Endothelial cell of umbilical vein (primary cell): ENCODE results near the gene GUCA1A. TPM values are rescaled to one million over a fixed set of nuclear protein-coding genes. Genes with fewer than 3 reads are reported as not detected.

Experiments
- BruUV-seq: library from RNA; stranded (reverse); fragments of 400-500 nt; replicated peaks from 2 replicates; lab custom pipeline; 2021; lab: Mats Ljungman, UMichigan
- CTCF ChIA-PET: fragments of 300-600, 350-600 bp; sonication (Branson Sonifier 250); formaldehyde crosslinking; loops from one replicate; lab custom pipeline; 2021; ENCODE audit warnings: antibody characterized with exemption, inconsistent platforms; lab: Charles Lee
- POLR2A ChIA-PET: fragments of 300-600, 350-600 bp; sonication (Branson Sonifier 250); formaldehyde crosslinking; loops from one replicate; lab custom pipeline; 2021; ENCODE audit warnings: antibody characterized with exemption, inconsistent platforms; lab: Charles Lee
- DNase-seq: peaks from one replicate; pipeline ENCODE4 v3.0.0-alpha.2; 2011; ENCODE audit warnings: low read depth, low spot score
- FAIRE-seq: peaks from 2 replicates; lab custom pipeline; 2011; peaks lifted over from hg19 to GRCh38; lab: Jason Lieb, UNC
- H2AFZ ChIP-seq: 2 replicates; pipeline ENCODE4 v1.6.0; 2012; ENCODE audit warnings: low read depth, low read length, control low read depth, inconsistent platforms
- H3K27ac ChIP-seq: 2 replicates; pipeline ENCODE4 v1.5.1; 2011; ENCODE audit warnings: low read depth, mild to moderate bottlenecking, control low read depth, low read length, moderate library complexity; ENCODE audit not compliant: insufficient read depth
- H3K27me3 ChIP-seq, 2 experiments: 2 replicates each; pipeline versions ENCODE4 v1.6.0 to v1.6.1; 2011; ENCODE audit warnings: low read length in 2 of 2, mixed read lengths in 1 of 2; ENCODE audit not compliant: control insufficient read depth in 2 of 2, insufficient read depth in 2 of 2
- H3K36me3 ChIP-seq, 2 experiments: 2 replicates in 1 of 2; 3 replicates in 1 of 2; pipeline ENCODE4 v1.5.1; 2011; ENCODE audit warnings: low read length in 2 of 2, mild to moderate bottlenecking in 1 of 2, moderate library complexity in 1 of 2; ENCODE audit not compliant: control insufficient read depth in 2 of 2, insufficient read depth in 2 of 2; ENCODE audit errors: extremely low read depth in 1 of 2
- H3K4me1 ChIP-seq: 3 replicates; pipeline ENCODE4 v1.5.1; 2011; ENCODE audit warnings: mild to moderate bottlenecking, low read length; ENCODE audit not compliant: control insufficient read depth, insufficient read depth; ENCODE audit errors: extremely low read depth
- H3K4me2 ChIP-seq: 2 replicates; pipeline ENCODE4 v1.6.1; 2011; ENCODE audit warnings: low read length, control low read depth, mixed read lengths; ENCODE audit not compliant: insufficient read depth
- H3K4me3 ChIP-seq, 3 experiments: fragments of 200-600 bp in 1 of 3; sonication (generic), shearing (Covaris generic) in 1 of 3; replicated peaks in 1 of 3; 2 replicates each; pipeline ENCODE4 v1.5.1; 2011 to 2016; ENCODE audit warnings: control low read depth in 3 of 3, low read length in 3 of 3, mild to moderate bottlenecking in 2 of 3, inconsistent platforms in 1 of 3, low read depth in 1 of 3, moderate library complexity in 1 of 3; ENCODE audit not compliant: insufficient read depth in 1 of 3
- H3K79me2 ChIP-seq: 2 replicates; pipeline ENCODE4 v1.6.0; 2012; ENCODE audit warnings: low read length, inconsistent platforms; ENCODE audit not compliant: control insufficient read depth, insufficient read depth
- H3K9ac ChIP-seq: replicated peaks from 2 replicates; pipeline ENCODE3; 2011; ENCODE audit warnings: low read length, control low read depth; ENCODE audit not compliant: insufficient read depth; ENCODE audit errors: extremely low read depth
- H3K9me1 ChIP-seq: replicated peaks from 3 replicates; pipeline ENCODE4 v1.6.0; 2011; ENCODE audit warnings: mild to moderate bottlenecking, low read length; ENCODE audit not compliant: control insufficient read depth, insufficient read depth; ENCODE audit errors: extremely low read depth
- H3K9me3 ChIP-seq: replicated peaks from 2 replicates; pipeline ENCODE4 v1.5.1; 2012; ENCODE audit warnings: low read length, inconsistent platforms; ENCODE audit not compliant: control insufficient read depth, insufficient read depth
- H4K20me1 ChIP-seq: replicated peaks from 2 replicates; pipeline ENCODE3; 2011; ENCODE audit warnings: mild to moderate bottlenecking, low read length; ENCODE audit not compliant: control insufficient read depth, insufficient read depth; ENCODE audit errors: extremely low read depth
- CTCF ChIP-seq, 2 donors: IDR thresholded peaks; 1 replicate in 1 of 2; 2 replicates in 1 of 2; pipeline ENCODE4 v1.5.1; 2011; ENCODE audit warnings: low read length in 2 of 2, mild to moderate bottlenecking in 2 of 2, moderate library complexity in 2 of 2, control low read depth in 1 of 2, inconsistent platforms in 1 of 2, low read depth in 1 of 2; ENCODE audit not compliant: insufficient read depth in 1 of 2; ENCODE audit errors: extremely low read depth in 1 of 2
- EZH2 ChIP-seq: IDR thresholded peaks from 2 replicates; pipeline ENCODE4 v1.6.1; 2012; ENCODE audit warnings: borderline replicate concordance, low read depth, mild to moderate bottlenecking, moderate library complexity, low read length, inconsistent platforms; ENCODE audit not compliant: severe bottlenecking
- FOS ChIP-seq: IDR thresholded peaks from 2 replicates; pipeline ENCODE4 v1.6.1; 2011; ENCODE audit warnings: mild to moderate bottlenecking, low read length, moderate library complexity, borderline replicate concordance; ENCODE audit not compliant: insufficient read depth
- GATA2 ChIP-seq: IDR thresholded peaks from 2 replicates; pipeline ENCODE4 v1.7.0; 2011; ENCODE audit warnings: low read depth, mild to moderate bottlenecking, moderate library complexity, mixed read lengths, low read length; ENCODE audit not compliant: insufficient read length, insufficient read depth
- JUN ChIP-seq: IDR thresholded peaks from 2 replicates; pipeline ENCODE4 v1.6.1; 2011; ENCODE audit warnings: borderline replicate concordance, low read depth; ENCODE audit not compliant: insufficient read length, insufficient read depth
- MAX ChIP-seq: IDR thresholded peaks from 2 replicates; pipeline ENCODE4 v1.6.1; 2011; ENCODE audit not compliant: insufficient read depth, insufficient read length
- MYC ChIP-seq: IDR thresholded peaks from one replicate; pipeline ENCODE4 v1.6.1; 2011; ENCODE audit warnings: mild to moderate bottlenecking, low read depth, low read length
- POLR2A ChIP-seq: IDR thresholded peaks from 2 replicates; pipeline ENCODE4 v1.6.1; 2012; ENCODE audit warnings: low read depth, mild to moderate bottlenecking, control low read depth, low read length
- POLR2AphosphoS5 ChIP-seq: IDR thresholded peaks from 2 replicates; pipeline ENCODE4 v1.6.1; 2012; ENCODE audit warnings: low read depth, mild to moderate bottlenecking, control low read depth, low read length, moderate library complexity; ENCODE audit not compliant: insufficient read depth
- dilution Hi-C: fragments of 300-500 bp; cut with MboI; formaldehyde crosslinking; loops from one replicate; pipeline ENCODE4 v1.15.0; 2019; ENCODE audit warnings: low sequenced_read_pairs; ENCODE audit not compliant: extremely low pct_ligation_motif_present
- intact Hi-C: fragments of 100-400 bp; cut with micrococcal nuclease; formaldehyde crosslinking; loops from one replicate; pipeline ENCODE4 v1.10.0; 2022
- polyA plus RNA-seq, 4 experiments: library from polyadenylated mRNA; depleted of rRNA in 3 of 4; stranded (reverse) in 3 of 4; unstranded in 1 of 4; fragments of >200 nt; gene quantifications; 2 replicates each; pipeline versions ENCODE4 v1.2.1 to v1.2.3, GENCODE V29; 2011 to 2012; ENCODE audit warnings: missing spikeins in 1 of 4
- total RNA-seq: library from RNA; stranded (reverse); gene quantifications from 2 replicates; pipeline ENCODE4 v1.2.3, GENCODE V29; 2021

Gene GUCA1A
- total and polyA plus RNA-seq, 2 donors (not counting 3 experiments of a cell fraction or from before 2014, with no cell fraction given), result 0.04 to 0.22 TPM

GRCh38 chr6:42159431-42160024 is 13.6 kb upstream of the GUCA1A start:
- no peaks in the 10 kb centered on the region for H3K9me1 ChIP-seq
- BruUV-seq, result no TSS peak
- H3K27me3 ChIP-seq, result peaks cover 4 to 5% of the 10 kb centered on the region in 2 experiments
- dilution Hi-C loops (no loop called here), intact Hi-C loops (no loop called here)
- H4K20me1 ChIP-seq, result no peaks in the 10 kb centered on the region
- H3K4me3 ChIP-seq, result no peak overlapping the region
- no peak overlapping the region for H3K4me2 ChIP-seq
- no peak overlapping the region for H3K9ac ChIP-seq
- H3K9me3 ChIP-seq, result no peaks in the 10 kb centered on the region
- no peak overlapping the region for H3K27ac ChIP-seq
- H2AFZ ChIP-seq, result no peak overlapping the region
- CTCF ChIA-PET, result interaction anchor here (1.0 to 1.2 kb wide), 2 partner anchors 51 to 55 kb away, joined by 3 read pairs; no protein-coding TSS in a partner anchor
- DNase-seq (no peak), FAIRE-seq (no peak)
- H3K79me2 ChIP-seq, result no peaks in the 10 kb centered on the region
- H3K36me3 ChIP-seq, result no peaks in the 10 kb centered on the region
- no peak for TF ChIP-seq POLR2AphosphoS5
- H3K4me1 ChIP-seq, result no peaks in the 10 kb centered on the region
- POLR2A ChIA-PET, result no interaction called here

- H3K4me2 ChIP-seq, result no peak overlapping the region
- H3K36me3 ChIP-seq, result no peaks in the 10 kb centered on the region
- H3K9me3 ChIP-seq, result no peaks in the 10 kb centered on the region
- TF ChIP-seq MYC (no peak), CTCF (IDR thresholded peaks at IDR 0.05; ENCODE audit: extremely low read depth in 1 of 2, insufficient read depth in 1 of 2, low read depth in 1 of 2, low read length in 2 of 2) (no peak), POLR2A (no peak), POLR2AphosphoS5 (no peak), MAX (no peak), JUN (no peak), GATA2 (no peak), FOS (no peak), EZH2 (no peak)
- no peak overlapping the region for H3K27ac ChIP-seq
- no peak overlapping the region for H3K9ac ChIP-seq
- FAIRE-seq (no peak), DNase-seq (no peak)
- ChIA-PET CTCF (interaction anchor here (1.0 to 2.4 kb wide), 2 partner anchors 52 to 385 kb away, joined by 3 to 10 read pairs; no protein-coding TSS in a partner anchor), POLR2A (no interaction called here)
- H4K20me1 ChIP-seq, result no peaks in the 10 kb centered on the region
- no peaks in the 10 kb centered on the region for H3K4me1 ChIP-seq
- dilution Hi-C loops, result no loop called here
- H2AFZ ChIP-seq, result no peak overlapping the region
- H3K4me3 ChIP-seq, result no peak overlapping the region
- H3K79me2 ChIP-seq, result no peaks in the 10 kb centered on the region
- H3K27me3 ChIP-seq, result peaks cover 4 to 5% of the 10 kb centered on the region in 2 experiments
- H3K9me1 ChIP-seq, result no peaks in the 10 kb centered on the region
- no TSS peak for BruUV-seq
- intact Hi-C loops, result no loop called here
Observed at GRCh38 chr6:42162384-42162783, 10.8 kb upstream of the GUCA1A start.
